Left lung (tissue), 10 donors: ENCODE measurements around the gene SLC4A9. TPM values are rescaled to one million over a fixed set of nuclear protein-coding genes. Genes with fewer than 3 reads are reported as not detected.

ENCODE experiments used
- ATAC-seq: fragments of 200-7000 bp; cut with Tn5 transposase; one replicate; pipeline ENCODE4 v1.9.1; 2020; ENCODE audit warnings: moderate library complexity
- DNase-seq, 4 donors: peaks; one replicate each; pipeline ENCODE4 v3.0.0-alpha.2; 2013 to 2020
- H3K27ac ChIP-seq, 2 donors: fragments of 200-600 bp; sonication (generic) in 1 of 2; one replicate each; pipeline versions ENCODE4 v1.5.0 to v1.8.0; 2020 to 2021
- H3K27me3 ChIP-seq, 2 donors: fragments of 200-600 bp; sonication (generic) in 1 of 2; one replicate each; pipeline versions ENCODE4 v1.5.0 to v1.8.0; 2020 to 2021
- H3K36me3 ChIP-seq, 2 donors: fragments of 200-600 bp; sonication (generic) in 1 of 2; one replicate each; pipeline versions ENCODE4 v1.5.0 to v1.8.0; 2020 to 2021
- H3K4me1 ChIP-seq, 2 donors: fragments of 200-600 bp; one replicate each; pipeline ENCODE4 v1.8.0; 2021
- H3K4me3 ChIP-seq, 2 donors: fragments of 200-600 bp; sonication (generic) in 1 of 2; one replicate each; pipeline versions ENCODE4 v1.5.0 to v1.8.0; 2020 to 2021; ENCODE audit warnings: mild to moderate bottlenecking in 1 of 2
- H3K9me3 ChIP-seq, 2 donors: fragments of 200-600 bp; sonication (generic) in 1 of 2; one replicate each; pipeline versions ENCODE4 v1.5.0 to v1.8.0; 2020 to 2021
- intact Hi-C, 2 donors: fragments of 100-400 bp; cut with DNase I; formaldehyde crosslinking; loops; one replicate each; pipeline versions ENCODE4 v1.11.2 to v1.14.2; 2022
- polyA plus RNA-seq, 6 donors: library from polyadenylated mRNA; unstranded; fragments of 120-200 nt; gene quantifications; one replicate each; pipeline ENCODE4 v1.2.1, GENCODE V29; 2013; ENCODE audit not compliant: insufficient read length in 6 of 6
- total RNA-seq, 2 donors: library from RNA; stranded (reverse); fragmentation: NEBNext Ultra II Directional; extraction: Animal tissue kit (Norgen Biotek cat#: 25700); gene quantifications; one replicate each; pipeline ENCODE4 v1.2.1, GENCODE V29; 2021
- TF ChIP-seq, protein P1 (sequence below), 2 donors: fragments of 200-600 bp; sonication (generic) in 1 of 2; IDR thresholded peaks; one replicate each; pipeline versions ENCODE4 v1.5.0 to v1.8.0; 2021; ENCODE audit warnings: antibody characterized with exemption in 2 of 2
- donor health status: DM: no; HTN: yes; CAD: no.
- donor health status: DM: no; HTN: no; CAD: no.

Gene SLC4A9
- total and polyA plus RNA-seq, 8 donors, result 0.09 to 0.44 (median 0.11) TPM; not detected in 4

DNA sequence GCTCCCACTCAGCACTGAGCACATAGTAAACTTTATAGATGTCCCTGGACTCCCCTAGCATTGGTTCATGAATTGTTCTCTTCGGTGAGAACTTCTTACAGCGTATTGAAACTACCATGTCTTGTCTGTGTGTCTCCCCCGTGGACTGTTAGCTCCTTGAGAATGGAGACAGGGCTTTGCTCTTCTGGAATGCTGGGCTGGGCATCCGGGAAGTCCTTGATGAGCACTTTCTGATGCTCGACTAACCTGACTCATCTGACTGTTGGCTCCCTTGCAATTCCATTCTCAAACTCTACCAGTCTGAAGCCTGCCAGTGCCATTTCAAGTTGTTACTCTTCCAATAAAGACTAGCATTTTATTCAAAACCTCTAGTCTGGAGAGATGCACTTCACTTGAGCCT lies 42.1 kb upstream of the SLC4A9 start:
- Histone ChIP-seq H3K27ac (no peak overlapping the region), H3K4me3 (no peak overlapping the region), H3K9me3 (no peaks in the 10 kb centered on the region), H3K36me3 (no peaks in the 10 kb centered on the region), H3K4me1 (peaks cover 12 to 41% of the 10 kb centered on the region in 2 donors), H3K27me3 (no peaks in the 10 kb centered on the region)
- no peak for DNase-seq
- TF ChIP-seq, protein P1, sequence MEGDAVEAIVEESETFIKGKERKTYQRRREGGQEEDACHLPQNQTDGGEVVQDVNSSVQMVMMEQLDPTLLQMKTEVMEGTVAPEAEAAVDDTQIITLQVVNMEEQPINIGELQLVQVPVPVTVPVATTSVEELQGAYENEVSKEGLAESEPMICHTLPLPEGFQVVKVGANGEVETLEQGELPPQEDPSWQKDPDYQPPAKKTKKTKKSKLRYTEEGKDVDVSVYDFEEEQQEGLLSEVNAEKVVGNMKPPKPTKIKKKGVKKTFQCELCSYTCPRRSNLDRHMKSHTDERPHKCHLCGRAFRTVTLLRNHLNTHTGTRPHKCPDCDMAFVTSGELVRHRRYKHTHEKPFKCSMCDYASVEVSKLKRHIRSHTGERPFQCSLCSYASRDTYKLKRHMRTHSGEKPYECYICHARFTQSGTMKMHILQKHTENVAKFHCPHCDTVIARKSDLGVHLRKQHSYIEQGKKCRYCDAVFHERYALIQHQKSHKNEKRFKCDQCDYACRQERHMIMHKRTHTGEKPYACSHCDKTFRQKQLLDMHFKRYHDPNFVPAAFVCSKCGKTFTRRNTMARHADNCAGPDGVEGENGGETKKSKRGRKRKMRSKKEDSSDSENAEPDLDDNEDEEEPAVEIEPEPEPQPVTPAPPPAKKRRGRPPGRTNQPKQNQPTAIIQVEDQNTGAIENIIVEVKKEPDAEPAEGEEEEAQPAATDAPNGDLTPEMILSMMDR (IDR thresholded peaks at IDR 0.05), result no peak
- intact Hi-C loops, result no loop called here
- peak; percentile 48 for ATAC-seq

- Histone ChIP-seq H3K4me1 (peaks cover 21 to 48% of the 10 kb centered on the region in 2 donors), H3K27me3 (no peaks in the 10 kb centered on the region), H3K27ac (no peak overlapping the region), H3K36me3 (no peaks in the 10 kb centered on the region), H3K9me3 (no peaks in the 10 kb centered on the region), H3K4me3 (no peak overlapping the region)
- no peak for ATAC-seq
- intact Hi-C loops, result no loop called here
- TF ChIP-seq, protein P1 (IDR thresholded peaks at IDR 0.05), result no peak
- no peak for DNase-seq
Measured at GRCh38 chr5:140318792-140319191, 41.2 kb upstream of the SLC4A9 start.

- peaks cover 31 to 59% of the 10 kb centered on the region in 2 donors for H3K4me1 ChIP-seq
- intact Hi-C loops, result no loop called here
- H3K27ac ChIP-seq, result no peak overlapping the region
- no peaks in the 10 kb centered on the region for H3K9me3 ChIP-seq
- H3K4me3 ChIP-seq, result no peak overlapping the region
- DNase-seq (no peak), ATAC-seq (no peak)
- TF ChIP-seq, protein P1 (IDR thresholded peaks at IDR 0.05), result no peak
- H3K27me3 ChIP-seq, result no peaks in the 10 kb centered on the region
- no peaks in the 10 kb centered on the region for H3K36me3 ChIP-seq
Measured at GRCh38 chr5:140319833-140320232, 40.2 kb upstream of the SLC4A9 start.

- peak overlapping the region in 1 of 2 donors; percentile 54 for H3K27ac ChIP-seq
- H3K4me1 ChIP-seq, result peaks cover 37 to 67% of the 10 kb centered on the region in 2 donors
- H3K4me3 ChIP-seq, result no peak overlapping the region
- TF ChIP-seq, protein P1 (IDR thresholded peaks at IDR 0.05), result no peak
- no peaks in the 10 kb centered on the region for H3K27me3 ChIP-seq
- peak in 1 of 4 donors; percentile 87 for DNase-seq
- ATAC-seq, result peak; percentile 56
- H3K36me3 ChIP-seq, result no peaks in the 10 kb centered on the region
- no peaks in the 10 kb centered on the region for H3K9me3 ChIP-seq
- intact Hi-C loops, result no loop called here
Measured at GRCh38 chr5:140321796-140322195, 38.2 kb upstream of the SLC4A9 start.

- Histone ChIP-seq H3K9me3 (no peaks in the 10 kb centered on the region), H3K36me3 (no peaks in the 10 kb centered on the region), H3K27ac (peak overlapping the region; percentile 36 to 56), H3K4me1 (peaks cover 44 to 77% of the 10 kb centered on the region in 2 donors), H3K4me3 (no peak overlapping the region), H3K27me3 (no peaks in the 10 kb centered on the region)
- ATAC-seq, result peak; percentile 59
- TF ChIP-seq, protein P1 (IDR thresholded peaks at IDR 0.05), result no peak
- no peak for DNase-seq
- intact Hi-C loops, result no loop called here
Measured at GRCh38 chr5:140322751-140323731, 37.0 kb upstream of the SLC4A9 start.
